ENCODE results near the gene SEC11A.
"Not testable (repeated sequence)": the region's sequence is repeated elsewhere in the genome, so short reads cannot be mapped to it uniquely, and the experiment has no call there.

Gene SEC11A

GRCh38 chr15:84737005-84737404, 21.1 kb upstream of the SEC11A start:
- Histone ChIP-seq H3K9me3 (ENCODE audit: control insufficient read depth, insufficient read depth, low read length) (no peaks in the 10 kb centered on the region), H3K4me1 (ENCODE audit: control insufficient read depth, low read length) (peaks cover 31% of the 10 kb centered on the region), H3K9me2 (replicated peaks; ENCODE audit: control insufficient read depth, low read length) (no peaks in the 10 kb centered on the region), H3K4me2 (ENCODE audit: low read length) (no peak overlapping the region), H3K36me3 (ENCODE audit: control insufficient read depth, low read length) (peaks cover 4% of the 10 kb centered on the region; the same call in 1 of the 2 replicates), H3F3A (ENCODE audit: control insufficient read depth, insufficient read depth) (peaks cover 17% of the 10 kb centered on the region), H3K27ac (ENCODE audit: low read depth, low read length) (no peak overlapping the region), H3K4me3 (ENCODE audit: low read length) (no peak overlapping the region), H3K27me3 (ENCODE audit: control insufficient read depth, low read length) (no peaks in the 10 kb centered on the region), H4K20me1 (ENCODE audit: control insufficient read depth, insufficient read depth, low read depth, low read length) (no peaks in the 10 kb centered on the region), H3K79me2 (ENCODE audit: control insufficient read depth, low read length) (no peaks in the 10 kb centered on the region)
- no peak for TF ChIP-seq EZH2phosphoT487 (IDR thresholded peaks at IDR 0.05; ENCODE audit: borderline replicate concordance, low read length)
- TF ChIP-seq, protein P1, sequence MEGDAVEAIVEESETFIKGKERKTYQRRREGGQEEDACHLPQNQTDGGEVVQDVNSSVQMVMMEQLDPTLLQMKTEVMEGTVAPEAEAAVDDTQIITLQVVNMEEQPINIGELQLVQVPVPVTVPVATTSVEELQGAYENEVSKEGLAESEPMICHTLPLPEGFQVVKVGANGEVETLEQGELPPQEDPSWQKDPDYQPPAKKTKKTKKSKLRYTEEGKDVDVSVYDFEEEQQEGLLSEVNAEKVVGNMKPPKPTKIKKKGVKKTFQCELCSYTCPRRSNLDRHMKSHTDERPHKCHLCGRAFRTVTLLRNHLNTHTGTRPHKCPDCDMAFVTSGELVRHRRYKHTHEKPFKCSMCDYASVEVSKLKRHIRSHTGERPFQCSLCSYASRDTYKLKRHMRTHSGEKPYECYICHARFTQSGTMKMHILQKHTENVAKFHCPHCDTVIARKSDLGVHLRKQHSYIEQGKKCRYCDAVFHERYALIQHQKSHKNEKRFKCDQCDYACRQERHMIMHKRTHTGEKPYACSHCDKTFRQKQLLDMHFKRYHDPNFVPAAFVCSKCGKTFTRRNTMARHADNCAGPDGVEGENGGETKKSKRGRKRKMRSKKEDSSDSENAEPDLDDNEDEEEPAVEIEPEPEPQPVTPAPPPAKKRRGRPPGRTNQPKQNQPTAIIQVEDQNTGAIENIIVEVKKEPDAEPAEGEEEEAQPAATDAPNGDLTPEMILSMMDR (IDR thresholded peaks at IDR 0.05; ENCODE audit: low read depth, low read length, poor library complexity, severe bottlenecking) = no peak

GRCh38 chr15:84736375-84736774, 20.4 kb upstream of the SEC11A start:
- Histone ChIP-seq H3K9me2 (replicated peaks; ENCODE audit: control insufficient read depth, low read length) (no peaks in the 10 kb centered on the region), H3K27me3 (ENCODE audit: control insufficient read depth, low read length) (no peaks in the 10 kb centered on the region), H3K4me3 (ENCODE audit: low read length) (no peak overlapping the region), H3K4me2 (ENCODE audit: low read length) (0 out of 2 replicates have a peak overlapping the region, but pooled peaks have one; percentile 77), H3K36me3 (ENCODE audit: control insufficient read depth, low read length) (peaks cover 4% of the 10 kb centered on the region; the same call in 1 of the 2 replicates), H3F3A (ENCODE audit: control insufficient read depth, insufficient read depth) (peaks cover 17% of the 10 kb centered on the region), H3K4me1 (ENCODE audit: control insufficient read depth, low read length) (peaks cover 31% of the 10 kb centered on the region), H3K9me3 (ENCODE audit: control insufficient read depth, insufficient read depth, low read length) (no peaks in the 10 kb centered on the region), H3K79me2 (ENCODE audit: control insufficient read depth, low read length) (no peaks in the 10 kb centered on the region), H3K27ac (ENCODE audit: low read depth, low read length) (0 out of 2 replicates have a peak overlapping the region, but pooled peaks have one; percentile 6), H4K20me1 (ENCODE audit: control insufficient read depth, insufficient read depth, low read depth, low read length) (no peaks in the 10 kb centered on the region)
- TF ChIP-seq EZH2phosphoT487 (IDR thresholded peaks at IDR 0.05; ENCODE audit: borderline replicate concordance, low read length) = no peak
- TF ChIP-seq, protein P1 (IDR thresholded peaks at IDR 0.05; ENCODE audit: low read depth, low read length, poor library complexity, severe bottlenecking) = no peak

DNA sequence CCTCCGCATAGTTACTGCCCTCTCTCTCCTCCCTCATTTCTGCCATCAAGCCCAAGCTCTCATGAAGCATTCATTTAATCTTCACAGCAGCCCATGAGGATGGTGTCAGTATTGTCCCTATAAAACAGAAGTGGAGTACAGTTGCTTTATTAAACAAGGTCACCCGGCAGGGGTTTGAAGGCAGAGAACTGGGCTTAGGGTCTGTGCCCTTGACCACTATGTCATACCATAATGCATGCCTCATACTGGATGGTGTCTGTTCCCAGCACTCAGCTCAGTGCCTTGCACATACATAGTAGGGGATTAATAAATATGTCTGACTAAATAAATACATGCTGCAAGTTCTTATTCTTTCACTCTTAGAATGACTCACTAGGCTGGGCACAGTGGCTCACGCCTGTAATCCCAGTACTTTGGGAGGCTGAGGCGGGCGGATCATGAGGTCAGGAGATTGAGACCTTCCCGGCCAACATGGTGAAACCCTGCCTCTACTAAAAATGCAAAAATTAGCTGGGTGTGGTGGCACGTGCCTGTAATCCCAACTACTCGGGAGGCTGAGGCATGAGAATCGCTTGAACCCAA, 19.6 kb upstream of the SEC11A start:
- H3K36me3 ChIP-seq (ENCODE audit: control insufficient read depth, low read length); H4K20me1 ChIP-seq (ENCODE audit: control insufficient read depth, insufficient read depth, low read depth, low read length); H3K27me3 ChIP-seq (ENCODE audit: control insufficient read depth, low read length); H3K9me2 ChIP-seq (replicated peaks; ENCODE audit: control insufficient read depth, low read length); H3K9me3 ChIP-seq (ENCODE audit: control insufficient read depth, insufficient read depth, low read length); H3K79me2 ChIP-seq (ENCODE audit: control insufficient read depth, low read length): not testable (repeated sequence)
- Histone ChIP-seq H3K4me1 (ENCODE audit: control insufficient read depth, low read length) (peaks cover 31% of the 10 kb centered on the region), H3K4me3 (ENCODE audit: low read length) (peak overlapping the region; percentile 59), H3F3A (ENCODE audit: control insufficient read depth, insufficient read depth) (peaks cover 17% of the 10 kb centered on the region), H3K4me2 (ENCODE audit: low read length) (peak overlapping the region; percentile 77), H3K27ac (ENCODE audit: low read depth, low read length) (peak overlapping the region; percentile 63)

DNA sequence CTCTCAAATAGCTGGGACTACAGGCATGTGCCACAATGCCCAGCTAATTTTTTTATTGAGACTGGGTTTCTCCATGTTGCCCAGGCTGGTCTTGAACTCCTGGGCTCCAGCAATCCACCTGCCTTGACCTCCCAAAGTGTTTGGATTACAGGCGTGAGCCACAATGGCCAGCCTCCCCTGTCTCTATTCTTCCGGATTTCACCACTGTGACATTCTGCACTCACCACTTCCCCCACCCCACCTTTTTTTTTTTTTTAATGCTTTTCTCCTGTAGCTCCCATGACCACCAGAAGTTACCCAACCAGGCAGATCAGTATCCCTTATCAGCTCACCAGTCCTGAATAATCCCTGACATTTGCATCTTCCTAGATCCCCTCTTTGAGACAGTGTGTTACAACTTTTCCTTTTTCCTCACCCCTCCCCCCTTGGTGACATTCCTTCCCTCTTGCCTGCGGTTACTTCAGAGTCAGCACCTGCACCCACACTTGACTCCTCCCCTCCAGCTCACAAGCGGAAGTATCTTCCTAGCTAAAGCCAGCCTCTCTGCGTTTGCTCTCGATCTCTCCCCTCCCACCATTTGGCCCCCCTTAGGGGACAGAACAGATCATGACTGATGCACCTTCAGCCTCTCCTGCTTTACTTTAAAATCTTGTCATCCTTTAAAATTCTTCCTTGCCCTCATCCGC, 19.0 kb upstream of the SEC11A start:
- Histone ChIP-seq H3K36me3 (ENCODE audit: control insufficient read depth, low read length) (peaks cover 4% of the 10 kb centered on the region; the same call in 1 of the 2 replicates), H3F3A (ENCODE audit: control insufficient read depth, insufficient read depth) (peaks cover 17% of the 10 kb centered on the region), H3K27me3 (ENCODE audit: control insufficient read depth, low read length) (no peaks in the 10 kb centered on the region), H4K20me1 (ENCODE audit: control insufficient read depth, insufficient read depth, low read depth, low read length) (no peaks in the 10 kb centered on the region), H3K9me3 (ENCODE audit: control insufficient read depth, insufficient read depth, low read length) (no peaks in the 10 kb centered on the region), H3K79me2 (ENCODE audit: control insufficient read depth, low read length) (no peaks in the 10 kb centered on the region), H3K4me2 (ENCODE audit: low read length) (peak overlapping the region; percentile 77), H3K9me2 (replicated peaks; ENCODE audit: control insufficient read depth, low read length) (no peaks in the 10 kb centered on the region), H3K4me3 (ENCODE audit: low read length) (peak overlapping the region; percentile 59), H3K4me1 (ENCODE audit: control insufficient read depth, low read length) (peaks cover 31% of the 10 kb centered on the region), H3K27ac (ENCODE audit: low read depth, low read length) (peak overlapping the region; percentile 63)
- no peak for TF ChIP-seq EZH2phosphoT487 (IDR thresholded peaks at IDR 0.05; ENCODE audit: borderline replicate concordance, low read length)
- TF ChIP-seq, protein P1 (IDR thresholded peaks at IDR 0.05; ENCODE audit: low read depth, low read length, poor library complexity, severe bottlenecking) = no peak

Data from DOHH2 (cell line).